ENCODE results near the gene CDH13.

CDH13 gene

DNA sequence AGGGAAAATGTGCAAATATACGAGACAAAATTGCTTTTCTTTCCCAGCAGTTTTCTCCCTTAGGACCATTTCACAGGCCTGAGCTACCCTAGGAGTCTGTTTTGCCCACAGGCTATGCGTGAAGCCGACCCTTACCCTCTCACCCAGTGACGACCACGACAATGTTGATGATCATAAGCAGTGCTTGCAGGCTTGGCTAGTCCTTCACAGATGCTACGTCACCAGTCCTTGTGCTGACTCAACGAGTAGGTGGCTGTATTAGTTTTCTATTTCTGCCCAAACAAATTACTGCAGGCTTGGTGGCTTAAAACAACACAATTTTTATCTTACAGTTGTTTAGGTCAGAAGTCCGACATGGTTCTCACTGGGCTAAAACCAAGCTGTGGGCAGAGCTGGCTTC is 606.4 kb downstream of the CDH13 start:
- DNase-seq (ENCODE audit: low read depth in 2 of 2): no peak

- DNase-seq (ENCODE audit: low read depth in 2 of 2): no peak
Measured at GRCh38 chr16:83238949-83239691, 612.4 kb downstream of the CDH13 start.

- no peak for DNase-seq (ENCODE audit: low read depth in 2 of 2)
Measured at GRCh38 chr16:83244057-83244456, 617.3 kb downstream of the CDH13 start.

DNA sequence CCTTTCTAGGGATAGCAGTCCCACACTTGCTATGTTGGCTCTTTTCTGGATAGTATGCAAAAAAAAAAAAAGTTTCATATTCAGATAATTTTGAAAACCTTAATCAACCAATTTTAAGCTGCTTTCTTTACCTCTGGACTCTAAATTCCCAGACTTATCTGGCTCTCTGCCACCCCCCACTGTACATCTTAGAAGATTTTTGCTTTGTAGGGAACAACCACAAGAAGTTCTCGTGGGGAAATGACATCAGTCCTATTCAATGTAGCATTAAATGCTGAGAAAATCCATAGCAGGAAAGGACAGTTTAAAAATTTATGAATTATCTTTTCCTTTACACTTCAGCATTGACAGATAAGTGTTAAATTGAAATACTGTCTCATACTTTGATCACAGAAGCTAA is 618.3 kb downstream of the CDH13 start:
- no peak for DNase-seq (ENCODE audit: low read depth in 2 of 2)

- no peak for DNase-seq (ENCODE audit: low read depth in 2 of 2)
Measured at GRCh38 chr16:83247767-83248372, 621.1 kb downstream of the CDH13 start.

DNA sequence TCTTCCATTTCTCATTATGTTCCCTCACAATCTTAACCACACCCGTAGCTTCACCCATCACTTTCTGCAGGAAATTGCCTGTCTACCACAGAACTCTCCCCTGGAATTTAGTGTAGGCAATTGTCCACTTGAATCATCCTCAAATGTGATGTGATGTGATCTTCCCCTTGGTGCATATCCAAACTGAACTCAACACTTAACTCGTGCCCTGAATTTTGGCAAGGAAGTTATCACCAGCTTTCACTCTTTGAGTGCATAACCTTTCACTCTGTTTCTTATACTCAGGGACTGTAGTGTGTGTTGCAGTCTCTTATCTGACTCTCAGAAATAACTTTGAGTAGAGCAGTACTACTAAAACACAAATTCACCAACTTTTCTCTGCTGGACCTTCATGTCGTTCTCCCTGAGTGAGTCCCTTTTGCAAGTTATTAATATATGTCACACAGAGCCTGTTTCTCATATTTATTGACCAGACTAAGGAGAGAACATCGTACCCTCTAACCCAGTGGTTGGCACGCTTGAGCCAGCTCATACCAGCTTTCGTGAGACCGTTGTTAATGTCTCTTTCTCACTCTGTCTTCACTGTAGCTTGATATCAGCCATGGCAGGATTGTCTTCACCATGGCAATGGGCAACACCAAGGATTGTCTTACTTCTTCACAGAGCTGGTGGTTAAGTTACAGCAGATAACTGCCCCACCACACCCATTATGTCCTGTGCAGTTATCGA is 622.1 kb downstream of the CDH13 start:
- no peak for DNase-seq (ENCODE audit: low read depth in 2 of 2)

- no peak for DNase-seq (ENCODE audit: low read depth in 2 of 2)
Measured at GRCh38 chr16:83253521-83253920, 626.8 kb downstream of the CDH13 start.

- DNase-seq (ENCODE audit: low read depth in 2 of 2): no peak
Measured at GRCh38 chr16:83258366-83258928, 631.7 kb downstream of the CDH13 start.

- DNase-seq (ENCODE audit: low read depth in 2 of 2): no peak
Measured at GRCh38 chr16:83266848-83267553, 640.2 kb downstream of the CDH13 start.

DNA sequence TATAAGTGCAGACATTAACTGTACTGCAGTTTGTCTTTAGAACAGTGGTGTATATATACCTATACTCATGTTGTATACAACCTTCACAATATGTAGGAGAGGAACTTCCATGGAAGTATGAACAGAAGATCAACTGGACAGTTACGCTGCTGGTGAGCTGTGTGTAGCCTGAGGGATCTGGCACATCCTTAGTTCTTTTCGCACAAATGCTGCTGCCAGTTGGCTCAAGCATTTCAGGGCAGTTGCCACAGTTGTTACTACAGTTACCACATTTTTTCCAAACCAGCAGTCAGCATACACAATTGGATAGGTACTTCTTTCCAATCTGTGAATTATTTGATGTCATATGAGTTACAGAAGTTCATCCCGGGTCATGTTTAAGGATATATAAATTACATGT is 641.4 kb downstream of the CDH13 start:
- DNase-seq (ENCODE audit: low read depth in 2 of 2): no peak

- DNase-seq (ENCODE audit: low read depth in 2 of 2): no peak
Measured at GRCh38 chr16:83269048-83269447, 642.3 kb downstream of the CDH13 start.

- DNase-seq (ENCODE audit: low read depth in 2 of 2): no peak
Measured at GRCh38 chr16:83269541-83269940, 642.8 kb downstream of the CDH13 start.

DNA sequence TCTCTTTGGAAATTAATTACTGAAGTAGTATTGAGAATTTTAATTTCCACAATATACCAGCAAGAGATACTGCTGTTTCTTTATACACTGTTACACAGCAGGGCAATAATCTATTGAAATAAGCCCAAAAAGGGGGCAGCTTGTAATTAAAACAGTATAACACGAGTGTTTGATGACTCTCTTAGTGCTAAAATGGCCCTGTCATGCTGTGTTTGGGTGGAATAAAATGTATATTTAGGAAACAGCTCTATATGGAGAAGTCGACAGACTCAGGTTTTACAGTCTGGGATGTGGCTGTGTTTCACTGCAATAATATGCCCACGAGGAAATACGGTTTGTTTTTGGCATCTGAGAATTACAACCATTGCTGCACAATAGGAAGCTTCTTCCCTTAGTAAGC is 643.3 kb downstream of the CDH13 start:
- no peak for DNase-seq (ENCODE audit: low read depth in 2 of 2)

DNA sequence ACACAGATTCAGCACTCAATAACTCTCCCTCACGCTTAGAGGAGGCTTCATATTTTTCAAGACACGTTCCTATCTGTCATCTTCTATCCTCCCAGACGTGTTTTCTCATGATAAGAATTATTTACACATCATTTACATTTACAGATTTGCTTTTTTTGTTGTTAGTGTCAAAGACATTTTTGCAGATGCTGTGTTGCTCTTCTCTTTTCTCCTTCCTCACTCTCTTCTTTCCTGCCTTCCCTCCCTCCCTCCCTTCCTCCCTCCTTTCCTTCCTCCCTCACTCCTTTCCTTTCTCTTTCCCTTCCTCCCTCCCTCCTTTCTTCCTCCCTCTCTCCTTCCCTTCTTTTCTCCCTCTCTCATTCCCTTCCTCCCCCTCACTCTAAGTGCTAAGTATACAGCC is 643.9 kb downstream of the CDH13 start:
- no peak for DNase-seq (ENCODE audit: low read depth in 2 of 2)

DNA sequence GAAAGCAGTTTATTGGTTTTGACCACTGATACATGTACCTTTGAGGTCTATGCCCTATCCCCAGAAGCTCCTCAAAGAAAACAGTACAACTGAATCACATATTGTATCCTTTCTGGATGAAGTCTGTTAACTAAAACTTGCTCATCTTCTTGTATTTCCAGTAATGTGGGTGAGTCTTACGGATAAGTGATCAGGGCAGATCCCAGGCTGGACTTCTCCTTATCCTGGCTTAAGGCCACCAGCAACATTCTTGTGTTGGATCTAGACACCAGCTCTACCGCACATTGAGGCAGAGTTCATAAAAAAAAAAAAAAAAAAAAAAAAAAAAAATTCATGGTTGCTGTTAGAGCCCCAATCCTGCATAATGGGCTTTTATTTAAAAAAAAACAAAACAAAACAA is 644.4 kb downstream of the CDH13 start:
- DNase-seq (ENCODE audit: low read depth in 2 of 2): no peak

- no peak for DNase-seq (ENCODE audit: low read depth in 2 of 2)
Measured at GRCh38 chr16:83271970-83272575, 645.3 kb downstream of the CDH13 start.

- DNase-seq (ENCODE audit: low read depth in 2 of 2): no peak
Measured at GRCh38 chr16:83272843-83273242, 646.1 kb downstream of the CDH13 start.

DNA sequence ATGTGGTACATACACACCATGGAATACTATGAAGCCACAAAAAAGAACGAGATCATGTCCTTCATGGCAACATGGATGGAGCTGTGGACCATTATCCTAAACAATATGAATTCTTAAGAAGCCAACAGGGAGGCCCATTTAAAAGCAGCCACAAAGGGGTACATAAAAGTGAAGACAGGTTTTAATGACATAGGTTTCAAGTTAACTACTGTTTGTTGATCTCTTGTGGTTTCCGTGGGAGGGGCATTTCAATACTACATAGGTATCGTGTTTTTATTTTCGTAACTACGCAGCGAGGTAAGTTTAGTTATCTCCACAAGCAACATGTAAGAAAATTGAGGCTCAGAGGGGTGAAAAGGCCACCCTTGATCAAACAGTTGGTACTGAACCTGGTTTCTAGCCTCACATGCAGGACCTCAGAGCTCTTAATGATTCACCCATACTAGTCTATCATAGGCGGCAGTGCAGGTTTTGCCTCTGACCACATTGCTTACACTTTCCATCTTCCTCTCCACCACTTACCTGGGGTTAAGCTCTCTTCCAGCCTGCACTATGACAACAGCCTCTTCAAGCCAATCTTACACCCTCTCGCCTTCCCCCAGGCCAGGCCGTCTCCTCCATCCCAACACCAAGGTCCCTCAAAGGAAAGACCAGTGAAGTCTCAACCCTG is 646.9 kb downstream of the CDH13 start:
- DNase-seq (ENCODE audit: low read depth in 2 of 2): no peak

- DNase-seq (ENCODE audit: low read depth in 2 of 2): no peak
Measured at GRCh38 chr16:83279251-83279650, 652.5 kb downstream of the CDH13 start.

DNA sequence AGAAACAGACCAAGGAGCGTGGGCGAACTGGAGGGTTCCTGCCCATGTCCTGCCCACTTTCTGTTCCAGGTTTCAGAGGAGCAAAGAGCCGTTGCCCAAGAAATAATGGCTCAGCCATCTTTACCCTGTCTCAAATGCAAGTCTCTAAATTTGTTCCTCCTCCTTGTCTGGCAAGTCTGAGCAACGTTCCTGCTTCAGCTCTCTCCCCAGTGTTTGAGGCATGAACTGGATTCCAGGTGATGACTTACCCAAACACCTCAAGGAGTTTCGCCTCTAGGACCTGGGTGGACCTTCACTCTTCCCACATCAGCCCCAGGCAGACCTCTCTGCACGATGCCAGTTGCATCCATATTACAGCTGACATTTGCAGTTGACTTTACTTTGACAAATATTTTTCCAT is 659.2 kb downstream of the CDH13 start:
- DNase-seq (ENCODE audit: low read depth in 2 of 2): no peak

DNA sequence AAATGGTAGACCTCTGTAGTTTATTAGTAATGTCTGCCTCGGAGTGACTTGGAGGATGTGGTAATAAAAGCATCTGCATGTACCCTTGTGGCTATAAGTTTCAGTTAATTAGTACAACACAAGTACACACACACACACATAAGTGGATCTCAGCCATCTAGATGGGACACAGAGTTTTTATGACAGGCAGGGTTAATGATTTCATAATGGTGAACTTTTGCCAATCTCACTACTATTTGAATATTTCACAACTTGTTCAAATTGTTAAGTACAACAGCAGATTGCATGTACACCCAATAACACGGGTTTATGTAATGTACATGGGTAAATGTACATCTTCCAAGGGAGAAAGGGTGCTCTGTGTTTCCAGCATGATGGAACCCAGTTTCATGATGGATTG is 669.7 kb downstream of the CDH13 start:
- DNase-seq (ENCODE audit: low read depth in 2 of 2): no peak
